ENCODE results near the gene PADI4. TPM values are rescaled to one million over a fixed set of nuclear protein-coding genes. Genes with fewer than 3 reads are reported as not detected.
"Not testable (repeated sequence)": the region's sequence is repeated elsewhere in the genome, so short reads cannot be mapped to it uniquely, and the experiment has no call there.

Gene PADI4
- total RNA-seq, 1 donor from 2014 or later = 1.0 TPM

DNA sequence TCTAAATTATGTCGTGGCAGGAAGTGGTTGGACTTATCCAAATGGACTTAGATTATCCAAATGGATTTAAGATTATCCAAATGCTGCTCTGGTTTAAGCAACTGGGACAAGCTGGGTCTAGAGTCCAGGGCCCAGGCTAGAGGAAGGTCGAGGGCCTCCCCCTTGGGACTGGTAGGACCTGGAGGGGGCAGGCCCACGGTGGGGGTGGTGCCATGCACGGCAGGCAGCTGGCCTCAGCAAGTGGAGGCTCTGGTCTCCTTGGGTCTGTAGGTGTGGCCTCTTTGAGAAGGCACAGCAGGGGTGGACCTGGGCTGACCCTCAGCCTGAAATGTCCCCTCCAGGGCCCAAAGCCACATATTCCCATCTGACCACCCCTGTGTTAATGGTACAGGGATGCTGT lies 93.8 kb downstream of the PADI4 start:
- Histone ChIP-seq H3K27me3 (ENCODE audit: control insufficient read depth in 3 of 3, insufficient read depth in 3 of 3, low read length in 3 of 3) (peaks cover 0 to 3% (median 0%) of the 10 kb centered on the region in 3 donors), H3K27ac (ENCODE audit: low read depth, low read length) (no peak overlapping the region), H3K36me3 (ENCODE audit: control insufficient read depth in 3 of 3, insufficient read depth in 3 of 3, low read length in 3 of 3) (no peaks in the 10 kb centered on the region), H3K9me3 (ENCODE audit: control insufficient read depth in 3 of 3, low read length in 3 of 3) (no peaks in the 10 kb centered on the region), H3K4me3 (ENCODE audit: low read length in 3 of 3) (no peak overlapping the region), H3K9ac (ENCODE audit: low read depth in 1 of 3, low read length in 3 of 3) (no peak overlapping the region), H3K4me1 (ENCODE audit: control insufficient read depth in 3 of 3, insufficient read depth in 3 of 3, low read length in 3 of 3) (peaks cover 4 to 8% (median 7%) of the 10 kb centered on the region in 3 donors)

DNA sequence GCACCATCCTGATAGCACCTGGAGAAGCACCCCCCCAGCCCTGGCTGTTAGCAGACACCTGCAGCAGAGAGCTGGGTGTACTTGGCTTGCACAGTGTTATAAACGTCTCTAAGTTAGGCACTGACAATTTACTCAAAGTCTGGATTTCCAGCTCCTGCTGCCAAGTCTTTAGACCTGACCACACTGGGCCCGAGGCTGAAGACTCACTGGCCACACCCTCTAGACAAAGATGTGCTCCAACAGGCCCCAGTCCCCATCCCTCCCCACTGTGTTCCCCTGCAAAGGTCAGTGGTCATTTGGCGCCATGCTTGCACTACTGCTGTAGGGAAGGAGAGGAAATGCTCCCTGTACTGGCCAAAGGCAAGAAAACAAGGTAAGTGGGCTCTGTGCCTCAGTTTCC lies 95.1 kb downstream of the PADI4 start:
- peaks cover 0 to under 1% (median 0%) of the 10 kb centered on the region in 3 donors for H3K27me3 ChIP-seq (ENCODE audit: control insufficient read depth in 3 of 3, insufficient read depth in 3 of 3, low read length in 3 of 3)

DNA sequence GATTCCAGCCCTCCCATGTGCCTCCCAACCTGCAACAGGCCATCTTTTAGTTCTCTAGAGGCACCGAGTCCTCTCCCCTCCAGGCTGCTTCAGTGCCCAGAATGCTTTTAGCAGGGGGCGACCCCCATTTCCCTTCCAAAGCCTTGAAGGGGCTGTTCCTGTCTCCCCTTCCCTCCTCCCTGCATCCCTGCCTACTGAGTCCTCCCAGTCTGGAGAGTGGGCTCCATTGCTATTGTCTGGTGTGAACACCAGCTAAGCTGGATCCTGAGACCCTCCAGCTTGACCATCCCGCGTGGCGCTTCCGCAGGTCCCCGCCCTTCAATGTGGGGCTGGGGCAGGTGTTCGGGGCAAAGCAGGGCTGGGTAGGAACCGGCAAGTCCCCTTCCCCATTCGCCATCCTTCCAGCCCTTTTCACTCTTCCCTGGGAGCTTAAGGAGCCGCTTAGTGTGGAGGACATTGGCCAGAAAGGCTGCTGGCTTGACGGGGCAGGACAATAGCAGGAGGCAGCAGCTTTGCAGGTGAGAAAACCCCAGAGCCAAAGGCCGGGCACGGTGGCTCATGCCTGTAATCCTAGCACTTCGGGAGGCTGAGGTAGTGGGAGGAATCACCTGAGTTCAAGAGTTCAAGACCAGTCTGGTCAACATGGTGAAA lies 96.2 kb downstream of the PADI4 start:
- no peaks in the 10 kb centered on the region for H3K9me3 ChIP-seq (ENCODE audit: control insufficient read depth in 3 of 3, low read length in 3 of 3)
- H3K27ac ChIP-seq (ENCODE audit: low read depth, low read length) = no peak overlapping the region
- H3K4me3 ChIP-seq (ENCODE audit: low read length in 3 of 3) = no peak overlapping the region
- H3K27me3 ChIP-seq (ENCODE audit: control insufficient read depth in 3 of 3, insufficient read depth in 3 of 3, low read length in 3 of 3) = no peaks in the 10 kb centered on the region
- H3K36me3 ChIP-seq (ENCODE audit: control insufficient read depth in 3 of 3, insufficient read depth in 3 of 3, low read length in 3 of 3) = peaks cover 6 to 14% (median 6%) of the 10 kb centered on the region in 3 donors
- peaks cover 4 to 12% (median 7%) of the 10 kb centered on the region in 3 donors for H3K4me1 ChIP-seq (ENCODE audit: control insufficient read depth in 3 of 3, insufficient read depth in 3 of 3, low read length in 3 of 3)
- H3K9ac ChIP-seq (ENCODE audit: low read depth in 1 of 3, low read length in 3 of 3) = no peak overlapping the region

More for the DNA sequence above, 95.1 kb downstream of the PADI4 start:
- no peak overlapping the region for H3K27ac ChIP-seq (ENCODE audit: low read depth, low read length)
- H3K36me3 ChIP-seq (ENCODE audit: control insufficient read depth in 3 of 3, insufficient read depth in 3 of 3, low read length in 3 of 3) = peaks cover 0 to 7% (median 4%) of the 10 kb centered on the region in 3 donors
- H3K4me3 ChIP-seq (ENCODE audit: low read length in 3 of 3) = no peak overlapping the region
- no peak overlapping the region for H3K9ac ChIP-seq (ENCODE audit: low read depth in 1 of 3, low read length in 3 of 3)
- H3K4me1 ChIP-seq (ENCODE audit: control insufficient read depth in 3 of 3, insufficient read depth in 3 of 3, low read length in 3 of 3) = peaks cover 4 to 12% (median 7%) of the 10 kb centered on the region in 3 donors
- no peaks in the 10 kb centered on the region for H3K9me3 ChIP-seq (ENCODE audit: control insufficient read depth in 3 of 3, low read length in 3 of 3)

DNA sequence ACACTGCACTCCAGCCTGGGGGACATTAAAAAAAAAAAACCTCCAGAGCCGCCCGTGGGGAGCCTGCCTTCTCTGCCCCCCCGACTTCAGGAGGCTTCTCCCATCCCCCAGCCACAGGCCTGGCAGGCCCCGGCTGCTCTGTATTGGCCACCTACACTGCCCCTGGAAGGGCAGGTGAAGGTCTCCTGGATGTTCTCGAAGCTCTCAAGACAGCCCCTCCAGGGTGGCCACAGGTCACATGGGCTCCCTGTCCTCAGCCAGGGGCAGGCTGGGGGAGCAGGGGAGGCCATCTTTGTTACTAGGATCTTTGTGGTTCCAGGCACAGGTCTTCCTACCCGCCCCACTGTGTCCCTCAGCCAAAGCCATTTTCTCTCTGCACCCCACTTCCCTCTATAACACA lies 96.8 kb downstream of the PADI4 start:
- H3K4me3 ChIP-seq (ENCODE audit: low read length in 3 of 3) = no peak overlapping the region
- no peak overlapping the region for H3K27ac ChIP-seq (ENCODE audit: low read depth, low read length)
- H3K27me3 ChIP-seq (ENCODE audit: control insufficient read depth in 3 of 3, insufficient read depth in 3 of 3, low read length in 3 of 3) = no peaks in the 10 kb centered on the region
- H3K9me3 ChIP-seq (ENCODE audit: control insufficient read depth in 3 of 3, low read length in 3 of 3) = no peaks in the 10 kb centered on the region
- peaks cover 4 to 12% (median 9%) of the 10 kb centered on the region in 3 donors for H3K4me1 ChIP-seq (ENCODE audit: control insufficient read depth in 3 of 3, insufficient read depth in 3 of 3, low read length in 3 of 3)
- peaks cover 12 to 20% (median 13%) of the 10 kb centered on the region in 3 donors for H3K36me3 ChIP-seq (ENCODE audit: control insufficient read depth in 3 of 3, insufficient read depth in 3 of 3, low read length in 3 of 3)
- no peak overlapping the region for H3K9ac ChIP-seq (ENCODE audit: low read depth in 1 of 3, low read length in 3 of 3)

DNA sequence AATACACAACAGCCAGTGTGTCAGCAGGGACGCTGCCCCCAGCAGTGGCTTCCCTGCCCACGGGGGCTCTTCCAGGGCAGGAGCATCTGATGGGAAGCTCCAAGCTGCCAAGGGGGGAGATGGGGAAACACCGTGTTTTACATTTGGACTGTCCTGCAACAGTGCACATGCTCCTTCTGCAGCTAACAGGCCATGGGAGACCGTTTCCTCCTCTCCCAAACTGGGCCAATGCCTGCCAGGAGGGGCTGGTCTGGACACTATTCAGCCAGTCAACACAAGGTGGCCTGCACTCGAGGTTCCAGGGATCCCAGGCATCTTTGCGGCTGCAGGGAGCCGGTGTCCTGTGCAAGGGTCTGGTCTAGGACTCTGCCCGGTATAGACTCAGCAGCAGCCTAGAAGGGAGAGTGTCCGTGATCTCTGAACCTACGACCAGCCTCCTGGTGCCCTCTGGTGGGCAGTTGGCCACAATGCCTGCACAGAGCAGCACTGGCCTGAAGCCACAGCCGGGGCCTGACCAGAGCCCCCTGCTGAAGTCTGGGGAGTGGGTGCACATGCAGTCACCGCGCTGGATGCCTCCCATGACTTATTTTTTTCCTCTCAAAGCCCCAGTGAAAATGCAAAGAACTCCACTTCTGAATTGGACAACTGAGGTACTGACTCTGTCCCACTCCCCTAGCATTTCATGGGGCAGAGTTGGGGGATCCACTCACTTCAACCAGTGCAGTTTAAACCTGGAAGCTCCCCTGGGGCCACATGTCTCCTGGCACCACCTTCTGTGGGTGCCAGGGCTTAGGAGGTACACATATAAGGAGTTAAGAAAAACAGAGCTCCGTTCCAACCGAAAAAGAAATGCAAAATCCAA lies 98.1 kb downstream of the PADI4 start:
- H3K4me3 ChIP-seq (ENCODE audit: low read length in 3 of 3) = no peak overlapping the region
- H3K27me3 ChIP-seq (ENCODE audit: control insufficient read depth in 3 of 3, insufficient read depth in 3 of 3, low read length in 3 of 3) = no peaks in the 10 kb centered on the region
- H3K9ac ChIP-seq (ENCODE audit: low read depth in 1 of 3, low read length in 3 of 3) = peak overlapping the region in 1 of 3 donors; percentile 50
- peaks cover 4 to 12% (median 9%) of the 10 kb centered on the region in 3 donors for H3K4me1 ChIP-seq (ENCODE audit: control insufficient read depth in 3 of 3, insufficient read depth in 3 of 3, low read length in 3 of 3)
- H3K36me3 ChIP-seq (ENCODE audit: control insufficient read depth in 3 of 3, insufficient read depth in 3 of 3, low read length in 3 of 3) = peaks cover 21 to 31% (median 24%) of the 10 kb centered on the region in 3 donors
- H3K9me3 ChIP-seq (ENCODE audit: control insufficient read depth in 3 of 3, low read length in 3 of 3) = no peaks in the 10 kb centered on the region
- no peak overlapping the region for H3K27ac ChIP-seq (ENCODE audit: low read depth, low read length)

DNA sequence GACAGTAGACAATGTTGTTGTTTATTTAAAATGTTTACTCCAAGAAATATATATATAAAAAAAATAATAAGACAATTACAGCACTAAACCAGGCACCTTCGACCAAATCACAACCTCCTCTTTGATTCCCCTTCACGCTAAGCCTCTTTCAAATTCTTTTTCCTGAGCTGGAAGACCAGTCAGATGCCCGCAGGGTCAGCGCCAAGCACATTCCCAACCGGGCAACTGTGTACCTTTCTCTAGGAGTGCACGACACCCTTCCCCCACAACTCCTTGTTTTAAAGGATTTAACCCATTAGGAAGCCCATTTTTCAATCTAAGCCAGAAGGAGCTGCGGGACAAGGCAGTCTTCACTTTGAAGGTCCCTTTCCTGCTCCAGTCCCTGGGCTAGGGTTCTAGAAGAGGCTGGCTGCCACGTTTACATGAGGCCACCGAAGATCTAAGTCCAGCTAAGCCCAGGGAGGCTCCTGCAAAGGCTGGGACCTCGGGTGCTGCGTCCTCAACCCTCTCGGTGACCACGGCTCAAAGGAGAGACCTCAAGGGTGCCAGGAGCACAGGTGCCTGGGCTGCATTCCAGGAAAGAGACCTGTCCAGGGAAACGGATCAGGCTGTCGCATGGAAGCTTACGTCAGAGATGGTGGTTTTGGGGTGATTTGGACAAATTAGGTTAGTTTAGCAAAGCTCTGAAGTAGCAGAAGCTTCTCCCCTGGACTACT lies 98.9 kb downstream of the PADI4 start:
- H3K27me3 ChIP-seq (ENCODE audit: control insufficient read depth in 3 of 3, insufficient read depth in 3 of 3, low read length in 3 of 3); H3K9me3 ChIP-seq (ENCODE audit: control insufficient read depth in 3 of 3, low read length in 3 of 3); H3K27ac ChIP-seq (ENCODE audit: low read depth, low read length); H3K9ac ChIP-seq (ENCODE audit: low read depth in 1 of 3, low read length in 3 of 3); H3K4me3 ChIP-seq (ENCODE audit: low read length in 3 of 3): not testable (repeated sequence)
- H3K4me1 ChIP-seq (ENCODE audit: control insufficient read depth in 3 of 3, insufficient read depth in 3 of 3, low read length in 3 of 3) = peaks cover 6 to 12% (median 9%) of the 10 kb centered on the region in 3 donors
- H3K36me3 ChIP-seq (ENCODE audit: control insufficient read depth in 3 of 3, insufficient read depth in 3 of 3, low read length in 3 of 3) = peaks cover 23 to 35% (median 30%) of the 10 kb centered on the region in 3 donors

DNA sequence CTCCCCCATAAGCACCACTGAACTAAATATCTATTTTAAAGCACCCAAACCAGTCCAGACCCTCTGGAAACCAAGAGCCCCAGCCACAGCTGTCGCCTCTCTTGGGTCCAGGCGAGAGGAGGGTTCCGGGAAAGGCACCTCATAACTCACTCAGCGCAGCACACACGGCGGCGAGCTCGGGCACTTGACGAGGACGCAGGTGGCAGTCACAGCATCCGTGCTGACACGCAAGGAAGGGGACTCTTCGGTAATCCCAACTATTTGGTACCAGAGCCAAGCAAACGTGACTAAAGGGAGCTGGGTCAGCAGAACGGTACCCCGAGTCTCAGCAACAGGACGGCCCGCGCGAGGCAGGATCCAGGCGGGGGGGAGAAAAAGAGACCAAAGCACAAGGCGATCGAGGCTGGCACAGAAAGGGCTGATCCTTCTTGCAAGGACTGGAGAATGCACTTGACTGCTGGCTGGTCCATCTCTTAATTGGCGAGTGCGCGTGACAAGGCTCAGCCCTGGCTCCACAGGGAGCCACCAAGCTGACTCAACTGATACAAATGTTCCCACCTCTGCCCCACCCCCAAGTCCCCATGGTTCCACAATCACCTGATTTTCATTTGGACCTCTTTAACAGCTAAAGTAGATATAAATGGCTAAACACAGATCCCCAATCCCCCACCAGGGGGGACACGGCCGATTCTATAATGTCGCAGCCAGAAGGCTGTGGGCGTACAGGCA lies 100.0 kb downstream of the PADI4 start:
- H3K9ac ChIP-seq (ENCODE audit: low read depth in 1 of 3, low read length in 3 of 3); H3K27me3 ChIP-seq (ENCODE audit: control insufficient read depth in 3 of 3, insufficient read depth in 3 of 3, low read length in 3 of 3); H3K27ac ChIP-seq (ENCODE audit: low read depth, low read length); H3K9me3 ChIP-seq (ENCODE audit: control insufficient read depth in 3 of 3, low read length in 3 of 3); H3K4me3 ChIP-seq (ENCODE audit: low read length in 3 of 3): not testable (repeated sequence)
- peaks cover 15 to 22% (median 20%) of the 10 kb centered on the region in 3 donors for H3K4me1 ChIP-seq (ENCODE audit: control insufficient read depth in 3 of 3, insufficient read depth in 3 of 3, low read length in 3 of 3)
- H3K36me3 ChIP-seq (ENCODE audit: control insufficient read depth in 3 of 3, insufficient read depth in 3 of 3, low read length in 3 of 3) = peaks cover 33 to 45% (median 38%) of the 10 kb centered on the region in 3 donors

DNA sequence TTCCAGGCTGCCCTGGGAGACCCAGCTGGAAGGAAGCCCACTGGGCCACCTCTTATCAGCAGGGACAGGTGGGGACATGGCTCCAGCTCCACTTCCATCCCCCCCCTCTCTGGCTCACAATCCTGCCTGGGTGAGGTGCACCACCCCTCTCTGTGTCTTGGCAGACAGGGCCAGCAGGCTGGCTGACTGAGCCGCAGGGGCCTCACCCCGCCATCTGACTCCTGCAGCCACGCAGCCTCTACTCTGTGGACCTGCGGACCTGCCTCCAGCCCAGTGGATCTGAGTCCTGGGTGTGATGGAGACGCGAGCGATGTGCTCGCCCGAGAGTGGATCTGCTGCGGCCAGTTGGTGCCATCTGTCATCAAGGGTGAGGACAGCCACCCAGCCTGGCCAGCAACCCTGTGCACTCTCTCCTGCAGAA lies 101.4 kb downstream of the PADI4 start:
- no peaks in the 10 kb centered on the region for H3K27me3 ChIP-seq (ENCODE audit: control insufficient read depth in 3 of 3, insufficient read depth in 3 of 3, low read length in 3 of 3)
- H3K9me3 ChIP-seq (ENCODE audit: control insufficient read depth in 3 of 3, low read length in 3 of 3) = no peaks in the 10 kb centered on the region
- H3K27ac ChIP-seq (ENCODE audit: low read depth, low read length) = no peak overlapping the region
- peaks cover 15 to 23% (median 20%) of the 10 kb centered on the region in 3 donors for H3K4me1 ChIP-seq (ENCODE audit: control insufficient read depth in 3 of 3, insufficient read depth in 3 of 3, low read length in 3 of 3)
- no peak overlapping the region for H3K9ac ChIP-seq (ENCODE audit: low read depth in 1 of 3, low read length in 3 of 3)
- H3K4me3 ChIP-seq (ENCODE audit: low read length in 3 of 3) = no peak overlapping the region
- peaks cover 45 to 57% (median 50%) of the 10 kb centered on the region in 3 donors for H3K36me3 ChIP-seq (ENCODE audit: control insufficient read depth in 3 of 3, insufficient read depth in 3 of 3, low read length in 3 of 3)

DNA sequence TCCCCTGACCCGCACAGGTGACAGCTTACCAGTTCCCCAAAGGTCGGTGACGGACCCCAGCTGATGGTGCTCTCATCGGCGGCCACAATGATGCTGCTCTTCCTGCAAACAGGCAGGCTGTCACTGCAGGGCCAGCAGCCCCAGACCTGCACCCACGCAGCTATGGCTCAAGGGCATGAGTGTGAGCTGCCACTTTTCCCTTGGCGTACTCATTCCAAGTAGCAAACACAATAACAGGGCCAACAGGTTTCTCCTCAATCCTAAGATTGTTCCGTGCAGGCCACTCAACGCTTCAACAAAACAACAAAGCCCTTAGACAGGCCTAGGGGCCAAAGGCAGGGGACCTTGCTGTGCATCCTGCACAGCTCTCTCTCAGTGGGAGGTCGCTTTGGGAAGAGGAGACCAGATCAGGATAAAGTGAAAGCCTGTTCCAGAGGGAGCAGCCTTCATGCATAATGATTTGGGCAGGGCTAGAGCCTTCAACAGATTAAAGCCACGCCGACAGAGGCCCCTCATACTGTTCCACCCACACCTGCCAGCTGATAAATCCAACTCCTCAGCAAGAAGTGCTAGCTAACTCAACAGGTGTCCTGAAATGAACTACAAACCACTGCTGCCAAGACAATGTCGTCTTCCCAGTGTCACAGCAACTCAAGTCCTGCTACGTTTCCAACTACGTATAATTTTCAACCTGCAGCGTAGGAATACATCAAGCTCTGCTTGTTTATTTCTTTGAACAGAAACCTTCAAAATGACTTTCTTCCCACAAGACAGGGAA lies 104.3 kb downstream of the PADI4 start:
- Histone ChIP-seq H3K4me3 (ENCODE audit: low read length in 3 of 3) (no peak overlapping the region), H3K9ac (ENCODE audit: low read depth in 1 of 3, low read length in 3 of 3) (peak overlapping the region in 2 of 3 donors; percentile 25 to 45), H3K36me3 (ENCODE audit: control insufficient read depth in 3 of 3, insufficient read depth in 3 of 3, low read length in 3 of 3) (peaks cover 56 to 75% (median 70%) of the 10 kb centered on the region in 3 donors), H3K27ac (ENCODE audit: low read depth, low read length) (no peak overlapping the region), H3K9me3 (ENCODE audit: control insufficient read depth in 3 of 3, low read length in 3 of 3) (no peaks in the 10 kb centered on the region), H3K4me1 (ENCODE audit: control insufficient read depth in 3 of 3, insufficient read depth in 3 of 3, low read length in 3 of 3) (peaks cover 11 to 12% (median 12%) of the 10 kb centered on the region in 3 donors), H3K27me3 (ENCODE audit: control insufficient read depth in 3 of 3, insufficient read depth in 3 of 3, low read length in 3 of 3) (no peaks in the 10 kb centered on the region)
